ENCODE data around the gene GRIN2A. TPM values are rescaled to one million over a fixed set of nuclear protein-coding genes. Genes with fewer than 3 reads are reported as not detected.

GRIN2A gene
- total RNA-seq, 3 donors from 2014 or later = 0.29 to 0.33 TPM; not detected in 1

DNA sequence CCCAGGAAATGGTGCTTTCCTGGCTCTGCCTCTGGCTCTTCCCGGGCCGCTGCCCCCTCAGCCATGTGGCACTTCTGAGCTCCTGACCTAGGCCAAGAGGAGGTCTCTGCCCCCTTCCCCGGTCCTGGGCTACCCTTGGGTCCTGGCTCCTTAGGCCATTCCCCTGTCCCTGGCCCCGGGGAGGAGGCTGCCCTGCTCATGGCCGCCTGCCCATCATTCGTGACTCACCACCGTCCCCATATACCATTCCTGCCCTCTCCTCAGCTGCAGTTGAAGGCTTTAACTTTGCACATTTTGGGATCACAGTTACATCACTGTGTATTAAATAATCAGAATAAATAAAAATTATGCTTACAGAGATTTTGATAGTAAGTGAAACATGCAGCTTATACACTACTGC lies 69.0 kb downstream of the GRIN2A start:
- DNase-seq (ENCODE audit: low spot score in 2 of 2) = no peak
- H3K4me3 ChIP-seq = no peak overlapping the region
- peaks cover 0 to 8% of the 10 kb centered on the region in 2 donors for H3K4me1 ChIP-seq
- intact Hi-C loops (cut with DNase I; ENCODE audit: low total_unique reads) = no loop called here
- H3K27me3 ChIP-seq = no peaks in the 10 kb centered on the region
- no peaks in the 10 kb centered on the region for H3K36me3 ChIP-seq
- TF ChIP-seq, protein P1, sequence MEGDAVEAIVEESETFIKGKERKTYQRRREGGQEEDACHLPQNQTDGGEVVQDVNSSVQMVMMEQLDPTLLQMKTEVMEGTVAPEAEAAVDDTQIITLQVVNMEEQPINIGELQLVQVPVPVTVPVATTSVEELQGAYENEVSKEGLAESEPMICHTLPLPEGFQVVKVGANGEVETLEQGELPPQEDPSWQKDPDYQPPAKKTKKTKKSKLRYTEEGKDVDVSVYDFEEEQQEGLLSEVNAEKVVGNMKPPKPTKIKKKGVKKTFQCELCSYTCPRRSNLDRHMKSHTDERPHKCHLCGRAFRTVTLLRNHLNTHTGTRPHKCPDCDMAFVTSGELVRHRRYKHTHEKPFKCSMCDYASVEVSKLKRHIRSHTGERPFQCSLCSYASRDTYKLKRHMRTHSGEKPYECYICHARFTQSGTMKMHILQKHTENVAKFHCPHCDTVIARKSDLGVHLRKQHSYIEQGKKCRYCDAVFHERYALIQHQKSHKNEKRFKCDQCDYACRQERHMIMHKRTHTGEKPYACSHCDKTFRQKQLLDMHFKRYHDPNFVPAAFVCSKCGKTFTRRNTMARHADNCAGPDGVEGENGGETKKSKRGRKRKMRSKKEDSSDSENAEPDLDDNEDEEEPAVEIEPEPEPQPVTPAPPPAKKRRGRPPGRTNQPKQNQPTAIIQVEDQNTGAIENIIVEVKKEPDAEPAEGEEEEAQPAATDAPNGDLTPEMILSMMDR (IDR thresholded peaks at IDR 0.05) = no peak
- no peak for TF ChIP-seq POLR2AphosphoS5 (IDR thresholded peaks at IDR 0.05)
- no peak for TF ChIP-seq POLR2A (IDR thresholded peaks at IDR 0.05)
- no peaks in the 10 kb centered on the region for H3K9me3 ChIP-seq
- H3K27ac ChIP-seq = no peak overlapping the region

DNA sequence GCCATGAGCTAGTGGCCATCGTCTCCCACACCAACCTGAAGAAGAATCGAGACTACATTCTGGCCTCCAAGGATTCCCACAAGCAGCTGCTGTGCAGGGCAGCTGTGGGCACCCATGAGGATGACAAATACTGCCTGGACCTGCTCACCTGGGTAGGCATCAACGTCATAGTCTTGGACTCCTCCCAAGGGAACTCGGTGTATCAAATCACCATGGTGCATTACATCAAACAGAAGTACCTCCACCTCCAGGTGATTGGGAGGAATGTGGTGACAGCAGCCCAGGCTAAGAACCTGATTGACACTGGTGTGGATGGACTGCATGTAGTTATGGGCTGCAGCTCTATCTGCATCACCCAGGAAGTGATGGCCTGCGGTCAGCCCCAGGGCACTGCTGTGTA lies 70.2 kb downstream of the GRIN2A start:
- no peak for DNase-seq (ENCODE audit: low spot score in 2 of 2)
- H3K4me1 ChIP-seq = peaks cover 0 to 8% of the 10 kb centered on the region in 2 donors
- H3K27me3 ChIP-seq = no peaks in the 10 kb centered on the region
- no peak overlapping the region for H3K27ac ChIP-seq
- TF ChIP-seq POLR2A (IDR thresholded peaks at IDR 0.05) (no peak), POLR2AphosphoS5 (IDR thresholded peaks at IDR 0.05) (no peak)
- TF ChIP-seq, protein P1 (IDR thresholded peaks at IDR 0.05) = no peak
- no peaks in the 10 kb centered on the region for H3K36me3 ChIP-seq
- no peaks in the 10 kb centered on the region for H3K9me3 ChIP-seq
- intact Hi-C loops (cut with DNase I; ENCODE audit: low total_unique reads) = no loop called here
- no peak overlapping the region for H3K4me3 ChIP-seq

DNA sequence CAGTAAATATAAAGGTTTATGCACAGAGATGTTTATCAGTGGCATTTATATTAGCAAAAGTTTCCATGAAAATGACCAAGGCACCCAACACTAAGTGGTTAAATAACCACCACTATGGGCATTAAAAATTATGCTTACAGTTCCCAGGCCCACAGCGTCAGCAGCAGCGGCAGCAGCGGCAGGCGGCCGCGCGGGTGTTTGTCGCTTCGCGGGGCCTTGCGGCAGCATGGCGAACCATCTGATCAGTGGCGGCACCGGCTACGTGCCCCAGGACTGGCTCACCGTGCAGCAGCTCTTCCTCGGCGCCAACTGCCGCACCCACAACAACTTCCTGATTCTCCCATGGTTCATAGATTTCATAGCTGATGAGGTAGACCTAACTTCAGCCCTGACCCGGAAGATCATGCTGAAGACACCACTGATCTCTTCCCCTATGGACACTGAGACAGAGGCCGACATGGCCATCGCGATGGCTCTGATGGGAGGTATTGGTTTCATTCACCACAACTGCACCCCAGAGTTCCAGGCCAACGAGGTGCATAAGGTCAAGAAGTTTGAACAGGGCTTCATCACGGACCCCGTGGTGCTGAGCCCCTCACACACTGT lies 71.0 kb downstream of the GRIN2A start:
- TF ChIP-seq POLR2A (IDR thresholded peaks at IDR 0.05) = no peak
- TF ChIP-seq POLR2AphosphoS5 (IDR thresholded peaks at IDR 0.05) = no peak
- TF ChIP-seq, protein P1 (IDR thresholded peaks at IDR 0.05) = no peak
- Histone ChIP-seq H3K27me3 (no peaks in the 10 kb centered on the region), H3K4me3 (no peak overlapping the region), H3K4me1 (peaks cover 0 to 8% of the 10 kb centered on the region in 2 donors), H3K36me3 (no peaks in the 10 kb centered on the region), H3K9me3 (no peaks in the 10 kb centered on the region), H3K27ac (no peak overlapping the region)
- no peak for DNase-seq (ENCODE audit: low spot score in 2 of 2)
- intact Hi-C loops (cut with DNase I; ENCODE audit: low total_unique reads) = no loop called here

DNA sequence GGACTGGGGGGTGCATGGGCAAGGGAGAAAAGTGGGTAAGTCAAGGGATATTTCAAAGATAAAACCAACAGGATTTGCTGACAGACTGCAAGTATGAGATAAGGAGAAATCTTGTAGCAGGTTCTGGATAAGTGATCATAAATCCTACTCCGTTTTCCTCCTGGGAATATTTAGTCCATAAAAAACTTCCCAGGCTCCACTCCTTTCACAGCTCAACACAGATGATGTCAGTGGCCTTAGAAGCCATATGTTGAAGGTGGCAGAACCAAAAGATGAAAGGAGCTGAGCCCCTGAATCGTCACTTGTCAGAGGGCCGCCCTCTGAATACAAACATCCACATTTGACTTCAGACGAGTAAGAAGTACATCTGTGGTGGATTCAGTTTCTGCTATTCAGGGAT lies 71.7 kb downstream of the GRIN2A start:
- no peak overlapping the region for H3K27ac ChIP-seq

DNA sequence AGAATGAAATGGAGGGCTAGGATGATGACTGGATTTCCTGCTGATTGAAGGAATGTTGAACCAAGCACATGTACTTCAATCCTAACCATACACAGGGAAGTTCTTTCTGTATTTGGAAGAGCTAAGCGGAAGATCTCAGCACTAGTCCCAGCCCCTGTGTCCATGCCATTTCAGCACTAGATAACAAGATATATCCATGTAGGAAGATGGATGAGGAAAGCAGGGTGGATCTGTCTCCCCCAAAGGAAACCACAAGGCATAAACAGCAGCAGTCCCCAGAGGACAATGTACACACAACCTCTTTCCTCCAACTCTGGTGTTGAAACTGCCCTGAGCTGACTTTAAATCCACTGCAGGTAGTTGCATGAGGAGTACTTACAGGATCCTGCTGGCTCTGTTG lies 75.1 kb downstream of the GRIN2A start:
- no peak overlapping the region for H3K4me3 ChIP-seq
- no peaks in the 10 kb centered on the region for H3K4me1 ChIP-seq
- H3K9me3 ChIP-seq = no peaks in the 10 kb centered on the region
- no peak for DNase-seq (ENCODE audit: low spot score in 2 of 2)
- TF ChIP-seq, protein P1 (IDR thresholded peaks at IDR 0.05) = no peak
- TF ChIP-seq POLR2AphosphoS5 (IDR thresholded peaks at IDR 0.05) (no peak), POLR2A (IDR thresholded peaks at IDR 0.05) (no peak)
- intact Hi-C loops (cut with DNase I; ENCODE audit: low total_unique reads) = no loop called here
- no peak overlapping the region for H3K27ac ChIP-seq
- no peaks in the 10 kb centered on the region for H3K27me3 ChIP-seq
- H3K36me3 ChIP-seq = no peaks in the 10 kb centered on the region

More for the DNA sequence above, 71.7 kb downstream of the GRIN2A start:
- DNase-seq (ENCODE audit: low spot score in 2 of 2) = no peak
- no peak overlapping the region for H3K4me3 ChIP-seq
- no peaks in the 10 kb centered on the region for H3K9me3 ChIP-seq
- intact Hi-C loops (cut with DNase I; ENCODE audit: low total_unique reads) = no loop called here
- TF ChIP-seq, protein P1 (IDR thresholded peaks at IDR 0.05) = no peak
- TF ChIP-seq POLR2AphosphoS5 (IDR thresholded peaks at IDR 0.05) = no peak
- no peak for TF ChIP-seq POLR2A (IDR thresholded peaks at IDR 0.05)
- H3K27me3 ChIP-seq = no peaks in the 10 kb centered on the region
- no peaks in the 10 kb centered on the region for H3K36me3 ChIP-seq
- H3K4me1 ChIP-seq = peaks cover 0 to 8% of the 10 kb centered on the region in 2 donors
